CD4-positive, alpha-beta T cell treated with Interleukin-17A for 4 hours (primary cell): ENCODE data around the gene ARMS2.

Experiments
- DNase-seq: peaks from one replicate; pipeline ENCODE4 v3.0.0-alpha.2; 2020; ENCODE audit warnings: mixed read lengths

ARMS2 gene

DNA sequence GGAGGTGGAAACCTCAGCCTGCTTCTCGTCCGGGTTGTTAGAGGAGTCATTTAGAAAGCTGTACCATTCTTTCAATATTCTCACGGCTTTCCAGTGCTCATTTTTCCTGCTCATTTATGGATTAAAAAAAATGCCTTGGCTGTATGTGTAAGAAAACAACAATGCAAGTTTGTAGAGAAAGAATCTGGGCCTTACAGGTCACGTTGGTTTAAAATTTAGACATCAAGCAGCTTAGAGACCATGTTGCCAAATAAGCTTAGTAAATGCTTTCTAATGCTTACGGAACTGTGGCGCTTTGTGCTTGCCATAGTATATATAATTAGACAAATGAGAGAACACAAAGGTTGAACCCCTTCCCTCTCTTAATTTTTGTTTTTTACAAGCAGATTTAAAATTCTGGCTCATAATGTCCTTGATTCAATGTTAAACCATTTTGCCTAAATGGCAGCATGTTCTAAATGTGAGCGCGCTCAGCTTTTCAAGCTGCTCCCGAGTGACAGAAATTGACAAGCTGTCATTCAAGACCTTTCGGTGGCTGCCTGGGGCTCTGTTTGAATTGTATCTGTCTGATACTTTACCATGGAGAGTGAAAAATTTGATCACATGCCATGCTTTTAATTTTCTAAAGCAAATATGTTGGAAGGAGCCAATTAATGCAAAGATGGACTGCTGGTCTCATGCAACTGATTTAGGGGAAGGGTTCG, 1.1 kb downstream of the ARMS2 start:
- DNase-seq: no peak

DNA sequence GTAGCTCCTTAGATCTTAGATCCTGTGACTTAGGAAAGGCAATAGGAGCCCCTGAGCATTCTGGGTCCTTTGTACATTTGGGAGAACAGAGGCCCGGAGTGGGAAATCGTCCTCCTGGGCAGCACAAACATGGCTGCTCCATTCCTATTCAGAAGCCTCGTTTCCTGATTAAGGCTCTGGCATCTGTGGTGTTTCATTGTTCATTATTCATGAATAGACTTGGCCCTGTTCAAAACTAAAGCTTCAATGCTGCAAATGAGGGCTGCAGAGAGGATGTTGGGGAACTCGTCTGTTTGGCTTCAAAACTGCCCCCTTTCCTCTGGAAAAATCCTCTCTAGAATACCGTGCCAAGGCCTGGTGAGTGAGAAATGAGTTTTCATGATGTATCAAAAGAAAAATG, 3.5 kb downstream of the ARMS2 start:
- no peak for DNase-seq

DNA sequence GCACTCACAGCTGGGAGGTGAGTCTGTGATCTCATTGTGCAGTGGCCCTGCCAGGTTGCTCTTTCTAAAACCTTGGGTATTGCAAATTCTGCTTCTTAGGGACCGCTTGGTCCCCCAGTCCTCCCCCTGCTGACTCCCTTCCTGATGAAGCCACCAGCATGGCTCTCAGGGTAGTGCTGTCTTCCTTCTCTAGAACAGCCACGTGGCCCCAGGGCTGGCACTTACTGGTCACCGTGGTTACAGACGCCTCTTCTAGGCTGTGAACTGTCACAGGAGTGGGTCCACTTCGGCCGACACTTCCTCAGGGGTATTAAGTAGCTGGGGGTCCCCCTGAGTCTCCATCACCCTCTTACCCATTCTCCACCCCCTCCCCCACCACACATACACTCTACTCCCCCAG, 4.2 kb downstream of the ARMS2 start:
- DNase-seq: no peak

DNA sequence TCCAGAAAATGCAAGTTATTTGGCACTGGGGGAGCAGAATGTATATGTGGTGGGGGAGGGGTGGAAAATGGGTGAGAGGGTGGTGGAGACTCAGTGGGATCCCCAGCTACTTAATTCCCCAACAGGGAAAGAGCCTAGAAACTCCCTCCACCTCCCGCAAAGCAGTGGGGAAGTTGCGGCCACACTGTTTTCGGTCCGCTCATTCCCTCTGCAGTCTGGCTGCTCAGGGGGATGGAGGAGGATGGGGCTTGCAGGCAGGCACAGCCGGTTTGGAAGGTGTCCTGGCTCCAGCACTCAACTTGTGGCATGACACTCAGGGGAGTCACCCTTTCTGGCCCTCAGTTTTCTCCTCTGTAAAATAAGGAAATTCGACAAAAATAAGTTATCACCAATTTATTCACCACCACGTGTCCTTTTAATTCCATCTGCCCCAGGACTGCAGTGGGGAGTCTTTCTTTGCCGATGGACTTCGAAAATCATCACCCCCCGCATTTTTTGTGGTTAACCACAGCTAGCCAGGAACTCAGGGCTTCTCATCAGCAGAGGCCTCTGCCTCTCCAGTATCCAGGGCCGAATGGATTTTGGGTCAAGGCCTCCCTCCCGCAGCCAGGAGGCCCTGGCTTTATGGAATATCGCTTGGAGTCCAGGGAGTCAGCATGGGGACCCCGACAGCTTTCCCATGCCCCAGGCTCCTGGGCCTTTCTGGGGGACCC, 5.3 kb downstream of the ARMS2 start:
- DNase-seq: no peak

DNA sequence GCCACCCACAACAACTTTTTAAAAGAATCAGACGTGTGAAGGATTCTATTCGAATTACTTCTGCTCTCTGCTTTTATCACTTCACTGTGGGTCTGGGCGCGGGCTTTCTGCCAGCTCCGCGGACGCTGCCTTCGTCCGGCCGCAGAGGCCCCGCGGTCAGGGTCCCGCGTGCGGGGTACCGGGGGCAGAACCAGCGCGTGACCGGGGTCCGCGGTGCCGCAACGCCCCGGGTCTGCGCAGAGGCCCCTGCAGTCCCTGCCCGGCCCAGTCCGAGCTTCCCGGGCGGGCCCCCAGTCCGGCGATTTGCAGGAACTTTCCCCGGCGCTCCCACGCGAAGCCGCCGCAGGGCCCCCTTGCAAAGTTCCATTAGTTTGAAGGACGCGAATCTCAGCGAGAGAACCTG, 6.4 kb downstream of the ARMS2 start:
- no peak for DNase-seq

DNA sequence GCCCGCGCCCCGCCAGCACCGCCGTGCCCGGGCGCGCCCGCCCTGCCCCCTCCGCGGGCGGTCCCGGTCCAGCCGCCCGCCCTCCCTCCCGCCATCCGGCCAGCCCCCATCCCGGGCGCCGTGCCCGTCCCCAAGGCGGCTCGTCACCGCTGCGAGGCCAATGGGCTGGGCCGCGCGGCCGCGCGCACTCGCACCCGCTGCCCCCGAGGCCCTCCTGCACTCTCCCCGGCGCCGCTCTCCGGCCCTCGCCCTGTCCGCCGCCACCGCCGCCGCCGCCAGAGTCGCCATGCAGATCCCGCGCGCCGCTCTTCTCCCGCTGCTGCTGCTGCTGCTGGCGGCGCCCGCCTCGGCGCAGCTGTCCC, 6.9 kb downstream of the ARMS2 start, which contains the start of gene HTRA1:
Gene HTRA1 (plus strand): TSS at position 187 of the 362 bp plus-strand sequence. CDS start 100 bp downstream, at position 287.
- no peak for DNase-seq

DNA sequence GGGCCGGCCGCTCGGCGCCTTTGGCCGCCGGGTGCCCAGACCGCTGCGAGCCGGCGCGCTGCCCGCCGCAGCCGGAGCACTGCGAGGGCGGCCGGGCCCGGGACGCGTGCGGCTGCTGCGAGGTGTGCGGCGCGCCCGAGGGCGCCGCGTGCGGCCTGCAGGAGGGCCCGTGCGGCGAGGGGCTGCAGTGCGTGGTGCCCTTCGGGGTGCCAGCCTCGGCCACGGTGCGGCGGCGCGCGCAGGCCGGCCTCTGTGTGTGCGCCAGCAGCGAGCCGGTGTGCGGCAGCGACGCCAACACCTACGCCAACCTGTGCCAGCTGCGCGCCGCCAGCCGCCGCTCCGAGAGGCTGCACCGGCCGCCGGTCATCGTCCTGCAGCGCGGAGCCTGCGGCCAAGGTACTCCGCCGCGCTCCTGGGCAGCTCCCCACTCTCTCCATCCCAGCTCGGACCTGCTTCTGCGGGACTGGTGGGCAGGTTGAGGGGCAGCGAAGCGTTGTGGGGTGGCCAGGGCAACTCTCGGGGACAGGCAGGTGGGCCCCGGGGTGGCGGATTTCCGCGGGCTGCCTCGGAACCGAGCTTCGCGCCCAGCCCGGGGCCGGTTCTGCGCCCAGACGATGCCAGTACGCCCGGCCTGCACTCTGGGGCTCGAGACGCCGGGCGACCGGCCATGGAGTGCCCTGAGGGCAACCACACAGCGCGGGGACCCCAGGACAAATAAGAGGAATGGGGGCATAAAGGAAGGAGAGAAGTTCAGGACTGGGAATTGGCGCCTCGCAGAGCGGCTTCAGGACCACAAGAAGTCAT, 7.5 kb downstream of the ARMS2 start:
- no peak for DNase-seq

DNA sequence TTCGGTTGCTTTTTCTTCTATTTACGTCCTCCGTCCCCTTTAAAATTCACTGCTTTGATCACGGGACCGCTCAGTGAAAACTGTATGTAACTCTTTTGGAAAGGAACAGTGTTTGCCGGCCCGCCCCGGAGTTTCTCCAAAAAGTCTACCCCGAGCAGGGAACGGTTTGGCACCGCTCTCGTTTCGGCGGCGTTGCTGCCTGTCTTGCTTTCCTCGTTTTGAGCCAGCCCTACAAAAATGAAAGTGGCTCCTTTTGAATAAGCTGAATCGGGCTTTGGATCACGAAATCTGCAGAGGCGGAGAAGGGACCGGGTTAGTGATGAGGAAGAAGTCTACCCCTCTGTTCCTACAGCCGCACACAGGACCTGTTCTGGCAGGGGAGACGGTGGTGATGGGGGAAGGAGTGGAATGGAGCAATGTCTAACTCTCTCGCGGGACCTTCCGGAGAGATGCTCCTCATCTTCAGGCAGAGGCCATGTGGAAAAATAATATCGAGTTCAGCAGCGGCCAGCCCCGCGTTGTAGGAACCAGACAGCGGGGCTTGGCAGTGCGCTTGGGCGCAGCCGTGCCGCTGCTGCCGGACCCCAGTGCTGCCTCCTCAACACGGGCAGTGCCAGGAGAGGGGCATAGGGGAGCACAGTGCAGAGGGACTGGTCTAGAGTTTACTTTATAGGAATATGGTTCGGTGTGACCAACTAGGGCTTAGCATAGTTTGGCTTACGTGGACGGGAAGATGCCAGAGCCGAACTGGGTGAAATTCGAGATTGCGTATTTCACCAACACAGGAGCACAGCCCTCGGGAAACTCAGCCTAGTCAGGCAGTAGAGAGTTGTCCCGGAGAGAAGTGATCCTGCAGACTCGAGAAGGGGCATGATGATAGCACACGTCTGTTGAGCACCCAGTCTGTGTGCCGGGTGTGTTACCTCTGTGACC, 8.3 kb downstream of the ARMS2 start:
- no peak for DNase-seq

DNA sequence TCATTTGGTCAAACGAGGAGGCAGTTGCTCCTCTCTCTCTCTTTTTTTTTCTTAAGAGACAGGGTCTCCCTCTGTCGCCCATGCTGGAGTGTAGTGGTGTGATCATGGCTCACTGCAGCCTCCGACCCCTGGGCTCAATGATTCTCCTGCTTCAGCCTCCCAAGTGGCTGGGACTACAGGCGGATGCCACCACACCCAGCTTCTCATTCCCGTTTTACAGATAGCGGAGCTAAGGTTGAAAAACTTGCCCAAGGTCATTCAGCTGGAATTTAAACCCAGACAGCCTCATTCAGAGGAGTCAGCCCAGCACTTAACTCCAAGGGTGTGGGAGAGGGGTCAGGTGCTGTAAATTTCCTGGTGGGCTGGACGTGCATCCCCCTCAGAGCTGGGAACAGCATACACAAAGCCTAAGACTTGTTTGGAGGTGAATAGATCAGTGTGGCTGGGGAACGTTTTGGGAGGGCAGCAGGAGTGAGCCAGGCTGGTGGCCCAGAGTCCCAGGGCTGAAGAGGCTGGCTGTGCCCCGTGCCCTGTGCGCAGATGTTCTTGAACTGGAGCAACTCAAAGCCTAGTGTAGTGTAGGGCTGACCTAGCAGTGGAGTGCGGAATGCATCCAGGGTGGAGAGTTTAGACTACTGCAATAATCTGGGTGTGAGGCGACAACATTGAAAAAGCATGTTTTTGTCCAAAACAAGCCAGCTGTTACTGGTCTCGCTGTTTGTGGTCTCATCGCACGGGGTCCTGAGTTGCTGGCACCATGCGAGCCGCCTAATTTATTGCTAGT, 9.2 kb downstream of the ARMS2 start:
- DNase-seq: no peak

DNA sequence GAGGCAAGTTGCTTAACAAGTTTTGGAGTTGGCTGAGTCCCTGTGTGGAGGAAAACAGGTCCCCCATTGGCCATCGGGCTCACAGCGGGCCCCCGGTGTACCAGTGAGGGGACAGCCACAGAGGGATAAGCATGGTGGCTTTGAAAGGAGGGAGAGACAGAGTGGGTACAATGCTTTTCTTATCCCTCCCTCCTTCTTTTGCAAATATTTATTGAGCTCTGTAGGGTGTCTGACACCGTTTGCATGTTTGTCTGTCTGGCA, 9.7 kb downstream of the ARMS2 start:
- no peak for DNase-seq

DNA sequence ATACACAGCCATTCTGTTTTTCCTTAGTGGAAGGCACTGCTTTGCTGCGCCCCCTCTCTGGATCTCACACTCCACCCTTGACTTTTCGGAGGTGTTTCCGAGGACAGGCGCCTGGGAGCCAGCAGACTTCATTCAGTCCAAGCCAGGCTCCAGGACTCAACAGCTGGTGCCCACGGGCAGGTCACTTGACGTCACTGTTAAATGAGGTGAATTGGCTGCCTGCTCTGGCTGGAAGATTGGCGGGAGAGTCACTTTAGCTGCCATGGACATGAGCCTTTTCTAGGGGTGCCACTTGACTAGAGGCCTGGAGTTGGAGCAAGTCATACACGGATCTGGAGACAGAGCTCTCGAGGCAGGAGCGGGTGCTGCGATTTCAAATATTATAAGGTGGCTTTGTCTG, 10.1 kb downstream of the ARMS2 start:
- DNase-seq: no peak

DNA sequence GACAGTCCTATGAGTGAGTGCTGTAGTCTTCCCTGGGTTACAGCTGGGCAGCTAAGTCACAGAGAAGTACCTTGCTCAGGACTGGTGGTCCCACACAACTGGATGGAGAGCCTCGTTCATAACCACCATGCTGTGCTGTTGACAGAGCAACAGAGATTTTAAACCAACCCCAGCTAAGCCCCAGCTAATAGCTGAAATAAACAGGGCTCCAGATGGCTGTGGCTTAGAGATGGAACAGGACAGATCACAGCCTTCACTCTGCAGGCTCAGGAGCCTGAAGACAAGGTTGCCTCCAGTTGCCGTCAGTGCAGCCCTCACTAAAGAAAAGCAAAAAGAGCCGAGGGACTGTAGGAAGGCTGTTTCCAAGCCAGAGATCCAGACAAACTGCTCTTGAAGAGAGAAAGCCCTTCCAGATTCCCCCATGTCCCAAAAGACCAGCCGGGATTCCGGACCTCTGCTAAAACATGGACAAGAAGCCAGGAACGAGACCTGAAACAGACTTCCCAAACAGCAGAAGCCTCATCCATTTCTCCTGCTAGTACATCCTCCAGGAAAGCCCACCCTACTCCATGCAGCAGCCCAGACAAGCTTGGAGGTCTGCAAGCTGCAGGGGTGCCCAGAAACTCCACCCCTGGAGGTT, 11.1 kb downstream of the ARMS2 start:
- DNase-seq: no peak

DNA sequence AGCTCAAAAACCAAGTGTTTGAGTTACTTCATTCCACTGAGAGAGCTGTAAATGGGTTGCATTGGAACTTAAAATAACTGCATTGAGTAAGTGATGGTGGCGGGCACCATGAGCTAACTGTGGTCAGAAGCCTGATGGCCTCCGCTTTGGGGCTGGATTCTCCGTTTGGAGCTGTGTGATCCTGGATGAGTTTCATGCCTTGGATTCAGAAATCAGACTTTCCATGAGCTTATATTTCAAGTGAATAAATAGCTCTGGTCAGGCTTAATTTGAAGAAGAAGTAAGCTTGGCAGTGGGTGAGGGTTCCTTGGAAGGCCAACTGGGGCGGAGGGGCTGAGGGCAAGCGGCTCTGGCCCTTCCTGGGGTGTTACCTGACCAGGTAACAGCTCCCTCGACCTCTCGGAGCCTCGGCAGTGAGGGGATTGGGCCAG, 12.5 kb downstream of the ARMS2 start:
- no peak for DNase-seq

DNA sequence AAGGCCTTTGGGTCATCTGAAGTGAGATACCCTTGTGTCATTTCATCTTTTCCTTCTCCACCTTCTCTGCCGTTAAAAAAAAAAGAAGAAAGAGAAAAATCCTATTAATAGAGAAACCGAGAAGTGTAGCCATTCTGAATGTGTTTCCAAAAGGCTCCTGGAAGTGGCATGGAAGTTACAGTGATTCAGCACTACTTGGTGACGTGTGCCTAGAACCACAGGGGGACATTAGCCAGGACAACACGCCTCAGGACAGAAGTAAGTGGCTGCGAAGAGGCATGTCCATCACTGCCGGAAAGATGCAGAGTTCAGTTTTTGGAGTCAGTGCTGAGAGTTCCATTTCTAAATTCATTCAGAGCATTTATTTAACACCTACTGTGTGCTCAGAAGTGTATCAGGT, 13.2 kb downstream of the ARMS2 start:
- no peak for DNase-seq

DNA sequence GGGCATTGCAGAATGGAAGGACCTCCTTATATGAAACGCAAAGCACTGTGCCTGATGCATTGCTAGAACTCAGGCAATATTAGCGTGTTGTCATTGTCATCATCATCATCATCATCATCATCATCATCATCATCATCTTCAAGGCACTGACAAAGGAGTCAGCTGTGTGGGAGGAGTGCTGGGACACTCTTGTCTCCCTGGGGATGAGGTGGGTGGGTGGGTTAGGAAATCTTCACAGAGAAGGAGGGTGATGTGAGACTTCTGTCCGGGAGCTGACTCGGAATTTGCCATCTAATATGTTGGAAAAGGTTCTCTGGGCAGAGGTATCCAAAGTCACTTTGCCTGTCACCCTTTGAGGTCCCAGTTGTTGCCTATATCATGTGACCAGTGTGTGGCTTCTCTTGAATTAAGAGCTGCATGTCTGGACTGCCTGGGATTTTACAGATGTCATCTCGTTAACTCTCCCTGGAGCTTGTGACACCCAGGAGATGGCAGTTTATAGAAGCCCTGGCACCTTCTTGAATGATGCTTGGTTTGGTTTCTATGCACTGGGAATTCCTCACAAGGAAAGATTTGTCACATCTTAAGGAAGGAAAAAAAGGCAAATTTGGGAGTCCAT, 14.0 kb downstream of the ARMS2 start:
- DNase-seq: no peak

DNA sequence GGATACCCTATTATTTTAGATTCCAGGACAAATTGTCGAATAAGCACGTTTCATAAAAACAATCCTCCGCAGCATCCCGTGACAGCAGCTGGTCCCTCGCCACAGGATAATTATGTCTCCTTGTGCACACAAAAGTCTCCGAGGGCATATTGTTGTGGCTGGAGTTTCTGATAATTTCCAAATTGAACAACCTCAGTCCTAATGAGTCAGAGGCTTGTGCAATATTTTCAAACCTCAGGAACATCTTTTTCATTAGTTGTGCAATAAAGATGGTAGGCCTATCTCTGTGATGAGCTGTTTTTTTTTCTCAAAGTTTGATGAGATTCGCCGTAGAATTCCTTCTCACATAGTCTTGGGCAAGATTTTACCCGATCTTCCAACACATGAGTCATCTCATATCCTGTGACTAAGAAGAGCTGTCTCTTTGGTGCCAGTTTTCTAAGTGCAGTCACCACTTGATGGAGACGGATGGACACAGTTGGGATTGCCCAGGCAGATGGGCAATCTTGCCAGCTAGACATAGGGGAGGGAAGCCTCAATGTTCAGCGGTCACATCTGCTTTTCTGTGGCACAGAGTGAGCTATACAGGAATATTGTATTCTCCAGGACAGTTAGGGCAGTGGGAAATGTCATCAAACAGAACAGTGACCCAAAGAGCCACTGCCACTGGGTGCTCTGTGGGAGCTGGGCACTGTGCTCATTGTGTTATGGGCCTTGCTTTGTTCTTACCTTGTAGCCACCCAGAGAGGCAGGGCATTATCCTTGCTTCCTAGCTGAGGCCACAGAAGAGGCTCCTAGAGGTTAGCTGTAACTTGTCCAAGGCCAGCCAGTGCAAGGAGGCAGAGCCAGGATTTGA, 14.7 kb downstream of the ARMS2 start:
- no peak for DNase-seq

DNA sequence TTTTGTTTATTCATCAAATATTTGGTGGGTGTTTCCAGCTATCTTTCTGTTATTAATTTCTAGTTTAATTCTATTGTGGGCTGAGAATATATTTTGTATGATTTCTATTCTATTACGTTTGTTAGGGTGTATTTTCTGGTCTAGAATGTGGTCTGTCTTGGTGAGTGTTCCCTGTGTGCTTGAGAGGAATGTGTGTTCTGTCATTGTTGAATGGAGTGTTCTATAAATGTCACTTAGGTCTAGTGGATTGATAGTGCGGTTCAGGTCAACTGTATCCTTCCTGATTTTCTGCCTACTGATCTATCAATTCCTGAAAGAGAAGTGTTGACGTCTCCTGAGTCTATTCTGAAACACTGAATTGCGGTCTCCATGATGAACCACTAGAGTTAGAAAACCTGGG, 15.4 kb downstream of the ARMS2 start:
- DNase-seq: no peak

DNA sequence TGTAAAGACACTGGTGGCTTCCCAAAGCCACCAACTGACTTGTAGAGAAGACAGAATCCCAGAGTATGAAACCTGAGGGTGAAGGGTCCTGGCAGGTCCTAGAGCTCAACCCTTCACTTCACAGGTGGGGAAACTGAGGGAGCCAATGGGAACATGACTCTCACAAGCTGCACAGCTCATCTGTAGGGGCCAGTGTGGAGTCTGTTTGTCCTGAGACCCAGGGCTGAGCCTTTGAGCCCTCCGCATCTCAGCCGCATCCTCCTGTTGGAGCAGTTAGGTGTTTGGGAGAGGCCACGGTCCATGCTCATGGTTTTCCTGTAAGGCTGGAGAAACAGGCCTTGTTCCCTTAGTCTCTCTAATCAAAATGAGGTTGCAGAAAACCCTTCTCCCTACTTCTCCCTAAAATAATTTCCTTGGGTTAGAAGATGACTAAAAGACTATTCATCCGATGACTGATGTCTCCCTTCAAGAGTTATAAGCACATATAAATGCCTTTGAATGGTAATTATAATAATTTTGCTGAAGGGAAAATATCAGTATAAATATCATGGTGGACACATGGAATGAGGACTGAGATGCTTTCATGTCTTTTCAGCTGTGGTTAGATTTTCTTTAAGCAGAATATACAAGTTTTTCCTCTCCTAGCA, 17.2 kb downstream of the ARMS2 start:
- no peak for DNase-seq

DNA sequence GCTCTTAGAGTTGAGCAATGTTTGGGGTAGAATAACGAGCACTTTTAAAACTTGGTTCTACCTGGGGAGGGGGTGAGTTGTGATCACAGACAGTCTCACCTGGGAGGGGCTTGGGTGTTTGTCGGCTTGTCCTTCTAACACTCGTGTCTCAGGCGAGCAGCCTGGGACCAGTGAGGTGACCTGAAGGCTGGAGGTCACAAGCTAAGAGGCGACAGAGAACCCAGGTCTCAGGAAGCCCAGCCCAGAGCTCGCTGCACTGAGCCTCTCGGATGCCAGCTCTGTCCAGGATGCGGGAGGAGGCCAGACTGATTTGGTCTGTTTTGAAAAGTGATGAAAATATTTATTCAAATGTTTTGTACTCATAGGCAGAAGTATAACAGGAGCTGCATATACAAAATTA, 18.7 kb downstream of the ARMS2 start:
- no peak for DNase-seq
